ENCODE data around the gene C1orf159.

The C1orf159 gene

DNA sequence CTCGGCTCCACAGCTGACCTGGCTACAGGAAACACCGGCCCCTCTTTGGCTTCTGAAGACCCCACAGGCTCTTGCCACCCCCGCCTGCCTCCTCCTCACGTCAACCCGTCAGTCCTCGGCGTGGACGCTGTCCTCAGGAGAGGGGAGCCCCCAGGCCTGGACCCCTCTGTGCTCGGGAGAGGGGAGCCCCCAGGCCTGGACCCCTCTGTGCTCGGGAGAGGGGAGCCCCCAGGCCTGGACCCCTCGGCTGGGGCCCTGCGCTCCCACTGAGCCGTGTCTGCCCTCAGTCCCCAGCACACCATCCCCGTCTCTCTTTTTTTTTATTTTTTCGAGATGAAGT lies 26.0 kb upstream of the C1orf159 start:
- Histone ChIP-seq H2AFZ (ENCODE audit: low read depth) (no peak overlapping the region), H4K20me1 (ENCODE audit: insufficient read depth) (no peaks in the 10 kb centered on the region), H3K4me1 (ENCODE audit: low read depth, poor library complexity, severe bottlenecking) (peaks cover 36% of the 10 kb centered on the region), H3K27me3 (ENCODE audit: insufficient read depth, low read depth) (peaks cover 24% of the 10 kb centered on the region; the same call in 1 of the 2 replicates), H3K4me2 (no peak overlapping the region), H3K9ac (no peak overlapping the region), H3K36me3 (ENCODE audit: insufficient read depth) (no peaks in the 10 kb centered on the region), H3K4me3 (IDR thresholded peaks at IDR 0.05; ENCODE audit: insufficient read depth, low read depth, low read length) (no peak overlapping the region), H3K27ac (no peak overlapping the region), H3K79me2 (ENCODE audit: insufficient read depth, low read depth) (no peaks in the 10 kb centered on the region)
- TF ChIP-seq, protein P1, sequence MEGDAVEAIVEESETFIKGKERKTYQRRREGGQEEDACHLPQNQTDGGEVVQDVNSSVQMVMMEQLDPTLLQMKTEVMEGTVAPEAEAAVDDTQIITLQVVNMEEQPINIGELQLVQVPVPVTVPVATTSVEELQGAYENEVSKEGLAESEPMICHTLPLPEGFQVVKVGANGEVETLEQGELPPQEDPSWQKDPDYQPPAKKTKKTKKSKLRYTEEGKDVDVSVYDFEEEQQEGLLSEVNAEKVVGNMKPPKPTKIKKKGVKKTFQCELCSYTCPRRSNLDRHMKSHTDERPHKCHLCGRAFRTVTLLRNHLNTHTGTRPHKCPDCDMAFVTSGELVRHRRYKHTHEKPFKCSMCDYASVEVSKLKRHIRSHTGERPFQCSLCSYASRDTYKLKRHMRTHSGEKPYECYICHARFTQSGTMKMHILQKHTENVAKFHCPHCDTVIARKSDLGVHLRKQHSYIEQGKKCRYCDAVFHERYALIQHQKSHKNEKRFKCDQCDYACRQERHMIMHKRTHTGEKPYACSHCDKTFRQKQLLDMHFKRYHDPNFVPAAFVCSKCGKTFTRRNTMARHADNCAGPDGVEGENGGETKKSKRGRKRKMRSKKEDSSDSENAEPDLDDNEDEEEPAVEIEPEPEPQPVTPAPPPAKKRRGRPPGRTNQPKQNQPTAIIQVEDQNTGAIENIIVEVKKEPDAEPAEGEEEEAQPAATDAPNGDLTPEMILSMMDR (conservative IDR thresholded peaks at IDR 0.05; ENCODE audit: low read depth, low read length): no peak

DNA sequence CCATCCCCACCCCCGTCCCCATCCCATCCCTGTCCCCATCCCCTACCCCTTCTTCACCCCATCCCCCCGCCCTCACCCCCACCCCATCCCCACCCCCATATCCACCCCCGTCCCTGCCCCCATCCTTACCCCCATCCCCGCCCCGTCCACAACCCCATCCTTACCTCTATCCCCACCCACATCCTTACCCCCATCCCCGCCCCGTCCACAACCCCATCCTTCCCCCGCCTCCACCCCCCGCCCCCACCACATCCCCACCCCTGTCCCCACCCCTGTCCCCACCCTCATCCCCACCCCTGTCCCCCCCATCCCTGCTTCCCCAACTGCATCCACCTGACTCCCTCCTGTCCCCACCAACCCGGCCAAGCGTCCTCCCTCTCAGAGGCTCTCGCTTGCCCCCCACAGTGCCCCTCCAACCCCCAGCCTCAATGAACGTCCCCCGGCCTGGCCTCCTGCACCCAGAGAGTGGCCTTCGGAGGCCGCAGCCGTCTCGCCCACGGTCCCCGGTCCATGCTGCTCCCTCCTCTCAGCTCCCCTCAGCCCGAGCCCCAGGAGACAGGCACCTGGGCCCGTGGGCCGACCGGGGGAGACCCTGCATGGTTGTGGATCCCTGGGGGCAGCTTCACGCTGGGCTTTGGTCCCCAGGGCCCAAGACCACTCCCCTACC lies 25.5 kb upstream of the C1orf159 start:
- Histone ChIP-seq H3K9ac (no peak overlapping the region), H3K79me2 (ENCODE audit: insufficient read depth, low read depth) (no peaks in the 10 kb centered on the region), H3K4me2 (no peak overlapping the region), H3K4me3 (IDR thresholded peaks at IDR 0.05; ENCODE audit: insufficient read depth, low read depth, low read length) (no peak overlapping the region), H3K27ac (no peak overlapping the region), H3K4me1 (ENCODE audit: low read depth, poor library complexity, severe bottlenecking) (peaks cover 36% of the 10 kb centered on the region), H3K27me3 (ENCODE audit: insufficient read depth, low read depth) (peaks cover 27% of the 10 kb centered on the region; the same call in 1 of the 2 replicates), H3K36me3 (ENCODE audit: insufficient read depth) (no peaks in the 10 kb centered on the region), H2AFZ (ENCODE audit: low read depth) (no peak overlapping the region), H4K20me1 (ENCODE audit: insufficient read depth) (no peaks in the 10 kb centered on the region)
- TF ChIP-seq, protein P1 (conservative IDR thresholded peaks at IDR 0.05; ENCODE audit: low read depth, low read length): no peak

DNA sequence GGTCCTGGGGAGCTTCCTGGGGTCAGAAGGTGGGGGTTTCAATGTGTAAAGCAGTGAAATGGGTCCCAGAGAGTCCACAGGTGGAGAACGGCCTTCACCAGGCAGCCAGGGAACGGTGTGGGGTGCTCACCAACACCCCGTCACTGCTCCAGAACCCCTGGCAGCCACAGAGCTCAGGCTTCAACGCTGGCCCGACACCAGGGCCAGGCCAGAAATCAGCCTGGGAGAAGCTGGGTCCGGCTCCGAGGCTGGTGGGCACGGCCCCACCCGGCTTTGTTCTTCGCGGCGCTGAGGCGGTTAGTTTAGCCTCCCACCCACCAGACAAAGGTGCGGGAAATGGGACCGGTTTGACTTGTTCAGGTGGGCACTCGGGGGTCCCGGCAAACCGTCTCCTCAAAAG lies 24.8 kb upstream of the C1orf159 start:
- H3K4me1 ChIP-seq (ENCODE audit: low read depth, poor library complexity, severe bottlenecking): peaks cover 34% of the 10 kb centered on the region
- TF ChIP-seq, protein P1 (conservative IDR thresholded peaks at IDR 0.05; ENCODE audit: low read depth, low read length): no peak

DNA sequence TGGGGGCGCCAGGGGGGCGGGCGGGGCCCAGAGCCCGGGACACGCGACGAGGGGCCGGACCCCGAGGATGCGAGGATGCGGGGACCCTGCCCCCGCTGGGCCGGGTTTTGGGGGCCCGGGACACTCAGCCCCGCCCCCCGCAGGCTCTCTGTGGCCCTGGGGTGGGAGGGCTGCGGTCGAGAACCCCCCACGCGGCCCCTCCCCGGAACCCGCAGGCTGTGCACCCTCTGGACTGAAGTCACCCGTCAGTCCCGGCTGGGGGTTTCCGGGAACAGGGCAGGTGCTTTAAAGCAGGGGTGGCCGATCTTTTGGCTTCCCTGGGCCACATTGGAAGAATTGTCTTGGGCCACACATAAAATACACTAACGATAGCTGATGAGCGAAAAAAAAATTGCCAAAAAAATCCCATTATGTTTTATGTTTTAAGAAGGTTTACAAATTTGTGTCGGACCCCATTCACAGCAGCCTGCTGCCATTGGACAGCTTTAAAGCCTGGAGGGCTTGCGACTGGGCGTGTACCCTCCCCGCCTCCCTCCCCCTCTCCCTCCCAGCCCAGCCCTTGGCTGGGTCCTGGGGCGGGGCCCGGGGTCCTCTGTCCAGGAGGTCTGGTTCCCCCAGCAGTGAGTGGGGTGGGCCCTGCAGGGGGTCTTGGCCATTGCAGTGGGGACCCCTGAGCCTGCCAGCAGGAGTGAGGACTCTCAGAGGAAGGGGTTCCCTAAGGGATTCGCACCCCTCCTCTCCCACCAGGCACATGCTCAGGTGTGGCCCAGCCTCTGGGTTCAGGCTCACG lies 21.6 kb upstream of the C1orf159 start:
- peak overlapping the region; percentile 18; the same call in 1 of the 2 replicates for H3K27ac ChIP-seq
- TF ChIP-seq, protein P1 (conservative IDR thresholded peaks at IDR 0.05; ENCODE audit: low read depth, low read length): no peak
- H3K9ac ChIP-seq: peak overlapping the region; percentile 16; the same call in 1 of the 2 replicates
- H3K4me3 ChIP-seq (IDR thresholded peaks at IDR 0.05; ENCODE audit: insufficient read depth, low read depth, low read length): no peak overlapping the region
- H3K27me3 ChIP-seq (ENCODE audit: insufficient read depth, low read depth): peaks cover 36% of the 10 kb centered on the region; the same call in 1 of the 2 replicates
- peaks cover 26% of the 10 kb centered on the region for H3K4me1 ChIP-seq (ENCODE audit: low read depth, poor library complexity, severe bottlenecking)
- no peaks in the 10 kb centered on the region for H4K20me1 ChIP-seq (ENCODE audit: insufficient read depth)
- no peaks in the 10 kb centered on the region for H3K36me3 ChIP-seq (ENCODE audit: insufficient read depth)
- peak overlapping the region; percentile 87 for H3K4me2 ChIP-seq
- H3K79me2 ChIP-seq (ENCODE audit: insufficient read depth, low read depth): no peaks in the 10 kb centered on the region
- peak overlapping the region; percentile 41; the same call in 1 of the 2 replicates for H2AFZ ChIP-seq (ENCODE audit: low read depth)

More for the DNA sequence above, 24.8 kb upstream of the C1orf159 start:
- Histone ChIP-seq H3K36me3 (ENCODE audit: insufficient read depth) (no peaks in the 10 kb centered on the region), H4K20me1 (ENCODE audit: insufficient read depth) (no peaks in the 10 kb centered on the region), H3K27me3 (ENCODE audit: insufficient read depth, low read depth) (peaks cover 33% of the 10 kb centered on the region; the same call in 1 of the 2 replicates), H3K79me2 (ENCODE audit: insufficient read depth, low read depth) (no peaks in the 10 kb centered on the region), H2AFZ (ENCODE audit: low read depth) (no peak overlapping the region), H3K9ac (no peak overlapping the region), H3K27ac (no peak overlapping the region), H3K4me2 (no peak overlapping the region), H3K4me3 (IDR thresholded peaks at IDR 0.05; ENCODE audit: insufficient read depth, low read depth, low read length) (no peak overlapping the region)

Data from KMS-11 (cell line).